Renal cortex interstitium (tissue), 11 donors: Measurements from ENCODE around the gene THYN1. TPM values are rescaled to one million over a fixed set of nuclear protein-coding genes. Genes with fewer than 3 reads are reported as not detected.
"Not testable (repeated sequence)": the region's sequence is repeated elsewhere in the genome, so short reads cannot be mapped to it uniquely, and the experiment has no call there.

Source experiments
- DNase-seq, 11 donors: peaks; one replicate each; pipeline ENCODE4 v3.0.0-alpha.2; 2013; ENCODE audit warnings: low read depth in 9 of 11, low spot score in 4 of 11; ENCODE audit errors: extremely low read depth in 1 of 11
- polyA plus RNA-seq, 3 donors: library from polyadenylated mRNA; unstranded; fragments of 120-200 nt; gene quantifications; one replicate each; pipeline ENCODE4 v1.2.1, GENCODE V29; 2013; ENCODE audit not compliant: insufficient read length in 3 of 3

Gene THYN1
- polyA plus RNA-seq, 3 donors, result 65.4 to 77.9 (median 75.5) TPM

DNA sequence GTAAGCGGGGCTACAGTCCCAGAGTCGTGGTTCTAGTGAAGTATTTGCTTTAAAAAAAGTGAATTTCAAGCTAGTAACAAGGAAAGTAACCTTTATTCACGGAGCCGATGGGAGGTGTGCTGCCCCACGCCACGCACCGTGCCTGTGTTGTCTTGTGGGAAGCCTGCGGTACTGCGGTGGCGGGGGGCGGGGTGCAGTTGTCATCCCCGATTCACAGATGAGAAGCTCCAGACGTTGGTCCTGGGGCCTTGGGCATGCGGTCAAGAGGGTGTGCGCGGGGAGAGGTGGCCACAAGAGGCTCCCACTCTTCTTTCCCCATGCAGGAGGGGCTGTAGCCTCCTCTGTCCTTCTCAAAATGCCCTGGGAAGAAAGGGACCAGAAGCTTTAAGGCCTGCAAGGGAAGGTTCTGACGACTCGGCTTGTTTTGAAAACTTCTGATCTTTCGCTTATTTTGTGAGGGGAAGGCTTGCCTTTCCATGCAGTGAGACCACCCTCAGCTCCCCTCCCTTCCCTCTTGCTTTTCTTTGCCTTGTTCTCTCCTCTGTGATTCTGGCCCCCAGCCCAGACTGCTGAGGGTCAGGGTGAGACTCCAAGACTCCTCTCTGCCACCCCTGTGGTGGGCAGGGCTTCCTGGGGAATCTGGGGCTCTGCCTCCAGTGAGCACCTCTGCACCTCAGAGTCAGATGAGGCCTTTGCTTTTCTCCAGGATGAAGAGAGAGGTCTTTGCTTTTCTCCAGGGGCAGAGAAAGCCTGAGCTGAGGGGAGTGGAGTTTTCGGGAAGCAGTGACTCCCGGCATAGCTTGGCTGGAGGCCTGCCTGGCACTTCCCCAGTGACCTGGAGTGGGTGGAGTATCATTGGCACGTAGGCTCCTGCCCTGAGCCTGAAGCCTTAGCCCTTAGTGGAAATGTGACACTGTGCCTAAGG lies 29.2 kb upstream of the THYN1 start:
- DNase-seq, result no peak

DNA sequence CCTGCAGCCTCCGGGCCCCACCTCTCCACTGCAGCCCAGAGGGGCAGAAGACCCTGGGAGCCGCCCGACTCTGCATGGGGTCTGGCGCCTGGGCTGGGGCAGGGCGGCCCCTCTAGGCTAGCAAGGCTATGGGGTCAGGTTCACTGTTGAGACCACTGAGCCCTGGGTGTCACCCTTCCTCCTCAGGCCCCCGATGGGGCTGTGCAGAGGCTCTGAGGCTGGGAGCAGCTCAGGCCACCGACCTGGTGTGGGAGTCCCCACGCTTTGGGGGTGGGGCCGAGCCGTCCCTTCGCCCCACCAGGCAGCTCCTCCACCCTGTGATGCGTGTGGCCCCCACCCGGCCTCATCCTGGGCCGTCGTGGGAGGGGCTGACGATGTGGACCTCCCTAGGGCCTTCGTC lies 28.5 kb upstream of the THYN1 start:
- DNase-seq, result not testable (repeated sequence)

GRCh38 chr11:134278356-134278755 lies 25.2 kb upstream of the THYN1 start:
- DNase-seq, result no peak

DNA sequence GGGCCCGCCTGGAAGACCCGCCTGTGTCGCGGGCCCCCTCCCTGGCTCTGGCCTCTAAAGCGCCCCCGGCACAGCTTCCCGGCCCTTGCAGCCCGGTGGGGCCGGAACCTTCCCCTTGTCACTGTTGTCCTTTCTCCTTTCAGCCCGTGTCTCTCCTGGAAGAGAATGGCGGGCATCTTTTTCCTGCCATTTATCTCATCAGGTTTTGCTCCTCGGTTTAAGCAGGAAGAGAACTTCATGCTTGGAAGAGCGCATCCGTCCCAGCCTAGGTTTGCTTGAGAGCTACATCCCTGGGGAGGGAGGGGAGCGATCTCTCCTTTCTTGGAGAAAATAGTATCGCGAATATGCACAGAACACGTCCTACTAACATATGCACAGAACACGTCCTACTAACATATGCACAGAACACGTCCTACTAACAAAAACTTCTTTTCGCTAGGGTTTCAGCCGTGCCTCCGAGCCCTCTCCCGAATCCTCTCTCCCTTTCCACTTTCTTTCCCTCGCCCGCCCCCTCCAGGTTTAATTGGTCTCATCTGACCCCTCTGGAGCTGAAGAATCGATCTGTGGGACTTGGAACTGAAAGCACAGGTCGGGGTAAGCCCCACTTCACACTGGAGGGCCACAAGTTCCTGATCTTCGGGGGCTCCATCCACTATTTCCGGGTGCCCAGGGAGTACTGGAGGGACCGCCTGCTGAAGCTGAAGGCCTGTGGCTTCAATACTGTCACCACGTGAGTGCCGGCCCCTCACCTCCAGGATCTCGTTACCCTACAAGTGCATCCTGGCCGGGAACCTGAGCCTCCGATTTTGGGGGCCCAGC lies 24.2 kb upstream of the THYN1 start:
- peak in 1 of 11 donors; percentile 18 for DNase-seq

GRCh38 chr11:134276396-134277182 lies 23.4 kb upstream of the THYN1 start:
- DNase-seq, result peak in 1 of 11 donors; percentile 24

DNA sequence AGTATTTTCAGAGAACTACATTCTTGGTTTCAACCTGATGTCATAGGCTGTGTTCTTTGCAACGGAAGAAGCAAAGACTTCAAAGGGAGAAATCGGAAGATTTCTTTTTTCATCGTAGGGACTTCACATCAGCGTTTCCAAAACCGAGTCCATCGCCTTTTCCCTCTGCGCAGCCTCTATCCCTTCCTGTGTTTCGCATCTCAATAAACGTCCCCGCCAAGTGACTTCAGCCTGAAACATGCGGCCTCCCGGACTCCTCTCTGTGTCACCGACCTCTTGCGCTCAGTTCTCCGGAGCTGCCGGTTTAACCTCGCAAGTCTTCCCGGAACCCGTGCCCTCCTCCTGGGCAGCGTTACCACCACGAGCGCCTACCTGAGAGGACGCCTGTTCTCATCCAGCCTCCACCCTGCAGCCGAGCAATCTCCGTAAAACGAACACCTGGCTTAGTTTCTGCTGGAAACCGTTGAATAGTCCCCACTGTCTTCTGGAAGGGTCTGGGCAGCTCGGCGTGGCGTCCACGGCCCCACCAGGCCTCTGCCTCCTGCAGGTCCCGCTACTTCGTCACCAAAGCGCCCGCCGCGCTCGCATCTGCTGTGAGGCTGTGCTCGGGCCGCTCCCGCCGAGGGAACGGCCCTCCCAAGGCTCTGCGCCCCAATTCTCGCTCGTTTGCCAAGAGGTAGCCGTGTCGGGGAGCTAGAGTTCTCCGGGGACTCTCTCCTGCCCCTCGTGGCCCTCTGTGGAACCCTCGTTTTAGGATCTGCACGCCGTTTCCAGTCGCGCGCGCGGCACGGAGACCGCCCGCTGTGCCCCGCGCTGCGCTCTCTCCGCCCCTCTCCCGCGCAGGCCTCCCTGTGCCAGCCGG lies 22.6 kb upstream of the THYN1 start, which contains the start of gene GLB1L3:
Gene GLB1L3 (plus strand): TSS at position 846 of the 862 bp plus-strand sequence. CDS start 362 bp downstream, outside the sequence.
- peak in 3 of 11 donors; percentile 20 to 52 (median 33) for DNase-seq

DNA sequence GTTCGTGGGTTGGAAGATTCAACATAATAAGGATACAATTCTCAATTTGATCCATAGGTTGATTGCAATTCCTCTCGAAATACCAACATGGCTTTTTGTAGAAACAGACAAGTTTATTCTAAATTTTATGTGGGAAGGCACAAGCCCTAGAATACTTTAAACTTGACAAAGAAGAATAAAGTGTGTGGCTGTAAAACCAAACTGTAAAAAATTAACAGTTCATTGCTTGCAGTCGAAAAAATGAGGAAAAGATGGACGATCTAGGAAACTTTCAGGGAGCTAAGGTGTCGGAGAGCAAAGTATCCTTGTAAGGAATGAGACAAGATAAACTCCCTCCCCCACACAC lies 22.0 kb upstream of the THYN1 start:
- no peak for DNase-seq

DNA sequence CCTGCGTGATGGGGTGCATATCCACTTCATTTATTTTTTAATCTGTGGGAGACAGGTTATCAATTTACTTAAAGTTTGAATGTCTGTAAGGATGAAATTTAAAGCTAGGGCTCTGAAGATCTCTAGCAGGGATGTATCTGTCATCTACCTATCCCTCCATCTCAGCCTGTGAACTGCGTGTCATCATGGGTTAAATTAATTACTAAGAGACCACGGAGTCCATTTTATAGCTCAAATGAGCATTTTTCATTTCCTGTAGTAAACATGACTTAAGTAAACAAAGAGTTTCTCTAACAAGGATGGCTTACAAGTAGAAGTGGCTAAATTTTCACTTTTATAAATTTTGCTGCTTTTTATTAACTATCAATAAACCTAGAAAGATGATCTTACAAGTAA lies 20.2 kb upstream of the THYN1 start:
- no peak for DNase-seq

DNA sequence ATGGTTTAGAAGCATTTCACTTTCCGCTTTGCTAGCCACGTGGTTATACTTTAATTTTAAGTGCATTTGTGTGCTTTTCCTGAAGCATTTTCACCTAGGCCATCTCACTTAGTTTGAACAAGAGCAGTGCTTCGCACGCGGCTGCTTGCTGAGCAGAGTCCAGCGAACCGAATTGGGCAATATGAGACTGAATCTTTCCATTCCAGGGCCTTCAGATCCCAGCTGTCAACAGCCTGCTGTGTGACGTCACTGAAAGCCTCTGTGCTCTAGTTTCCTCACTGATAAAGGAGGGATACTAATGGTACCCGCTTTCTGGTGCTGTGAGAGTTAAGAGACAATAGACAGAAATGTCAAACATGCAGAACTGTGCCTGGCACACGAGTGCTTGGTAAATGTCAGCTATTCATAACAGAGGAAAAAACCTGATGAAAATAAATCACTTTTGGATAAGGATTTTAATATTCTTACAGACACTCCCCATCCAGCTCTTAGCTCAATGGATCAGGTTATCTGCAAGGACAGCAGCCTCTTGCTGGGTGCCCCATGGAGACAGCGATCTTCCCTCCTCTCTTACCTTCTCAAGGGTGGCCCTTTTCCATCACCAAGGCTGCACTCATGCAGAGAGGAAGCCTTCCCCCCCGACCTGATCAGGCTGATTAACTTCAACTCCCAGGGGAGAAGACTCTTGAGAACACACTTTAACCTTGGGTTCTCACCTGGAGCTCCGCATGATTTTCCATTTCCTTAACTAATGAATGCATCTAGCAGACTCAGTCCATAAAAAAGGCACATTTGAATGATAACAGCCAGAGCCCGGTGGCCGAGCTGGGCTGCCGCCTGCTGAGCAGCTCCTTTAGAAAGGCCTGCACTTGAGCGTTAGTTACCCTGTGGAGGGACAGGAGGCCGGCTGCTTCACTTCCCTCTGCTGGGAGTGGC lies 19.5 kb upstream of the THYN1 start:
- no peak for DNase-seq

DNA sequence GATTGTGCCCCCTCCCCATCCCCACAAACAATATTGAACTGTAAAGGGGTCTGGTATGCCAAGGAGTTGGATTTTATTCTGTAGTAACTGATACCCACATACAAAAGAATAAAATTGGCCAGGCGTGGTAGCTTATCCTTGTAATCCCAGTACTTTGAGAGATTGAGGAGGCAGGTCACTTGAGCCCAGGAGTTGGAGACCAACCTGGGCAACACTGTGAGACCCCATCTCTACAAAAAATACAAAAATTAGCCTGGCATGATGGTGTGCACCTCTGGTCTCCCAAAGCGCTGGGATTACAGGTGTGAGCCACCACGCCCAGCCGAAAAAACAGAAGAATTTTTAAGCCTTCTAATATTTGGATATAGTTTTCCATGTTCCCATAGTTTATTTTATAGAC lies 18.8 kb upstream of the THYN1 start:
- DNase-seq, result no peak

DNA sequence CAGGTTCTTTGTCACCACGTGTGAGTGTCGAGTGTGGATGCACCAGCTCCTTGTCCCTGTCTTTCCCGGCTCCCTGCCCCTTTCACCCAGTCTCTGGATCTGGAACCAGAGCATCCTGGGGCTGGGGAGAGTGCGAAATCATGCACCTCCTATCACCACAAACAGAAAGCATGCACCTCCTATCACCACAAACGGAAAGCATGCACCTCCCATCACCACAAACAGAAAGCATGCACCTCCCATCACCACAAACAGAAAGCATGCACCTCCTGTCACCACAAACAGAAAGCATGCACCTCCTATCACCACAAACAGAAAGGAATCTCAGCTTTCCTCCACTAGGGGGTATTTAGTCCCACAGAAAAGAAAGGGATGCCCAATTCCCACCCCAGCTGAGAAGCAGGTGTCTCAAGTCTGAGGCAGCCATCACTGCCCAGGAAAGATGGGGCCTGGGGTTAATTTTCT lies 17.1 kb upstream of the THYN1 start:
- DNase-seq, result no peak

DNA sequence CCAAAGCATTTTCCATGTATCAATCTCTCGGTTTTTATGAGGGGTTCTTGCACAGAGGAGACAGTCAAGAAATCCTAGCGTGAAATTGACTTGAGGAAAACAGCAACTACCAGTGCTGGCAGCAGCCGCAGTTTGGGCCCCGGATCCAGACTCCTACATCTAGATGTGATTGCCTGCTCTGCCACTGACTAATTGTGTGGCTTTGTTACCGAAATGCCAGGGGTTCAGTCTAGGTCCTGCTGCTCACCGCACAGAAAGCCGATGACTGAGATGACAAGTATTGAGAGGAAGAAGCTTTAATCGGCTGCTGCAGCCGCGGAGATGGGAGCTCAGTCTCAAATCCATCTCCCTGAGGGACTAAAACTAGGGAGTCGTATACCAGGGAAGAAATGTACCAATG lies 14.8 kb upstream of the THYN1 start:
- no peak for DNase-seq

GRCh38 chr11:134267461-134267860 lies 14.3 kb upstream of the THYN1 start:
- no peak for DNase-seq

- DNase-seq, result no peak
Measured at GRCh38 chr11:134266841-134267251, 13.7 kb upstream of the THYN1 start.

GRCh38 chr11:134266440-134266839 lies 13.3 kb upstream of the THYN1 start:
- DNase-seq, result no peak

GRCh38 chr11:134264966-134265764 lies 12.0 kb upstream of the THYN1 start:
- no peak for DNase-seq
